Measurements from ENCODE around the gene ADCY3.
A peak's percentile ranks its signal among the peaks of the same experiment; 100 is the strongest.

Gene ADCY3

GRCh38 chr2:24824966-24825882 is 94.8 kb downstream of the ADCY3 start:
- peak; percentile 49 for TF ChIP-seq CTCF (IDR thresholded peaks at IDR 0.05; ENCODE audit: low read length, missing control alignments)
- peak; percentile 13 for DNase-seq (ENCODE audit: low read depth)
- H3K4me3 ChIP-seq (replicated peaks; ENCODE audit: low read depth, low read length) = no peak overlapping the region

GRCh38 chr2:24824071-24824588 is 95.9 kb downstream of the ADCY3 start:
- DNase-seq (ENCODE audit: low read depth) = no peak
- TF ChIP-seq CTCF (IDR thresholded peaks at IDR 0.05; ENCODE audit: low read length, missing control alignments) = no peak

GRCh38 chr2:24822049-24822706 is 97.9 kb downstream of the ADCY3 start:
- H3K4me3 ChIP-seq (replicated peaks; ENCODE audit: low read depth, low read length) = no peak overlapping the region
- no peak for TF ChIP-seq CTCF (IDR thresholded peaks at IDR 0.05; ENCODE audit: low read length, missing control alignments)
- DNase-seq (ENCODE audit: low read depth) = no peak

More at GRCh38 chr2:24824071-24824588, 95.9 kb downstream of the ADCY3 start:
- H3K4me3 ChIP-seq (replicated peaks; ENCODE audit: low read depth, low read length) = no peak overlapping the region

- no peak for TF ChIP-seq CTCF (IDR thresholded peaks at IDR 0.05; ENCODE audit: low read length, missing control alignments)
- no peak overlapping the region for H3K4me3 ChIP-seq (replicated peaks; ENCODE audit: low read depth, low read length)
- no peak for DNase-seq (ENCODE audit: low read depth)
Measured at GRCh38 chr2:24821433-24821891, 98.6 kb downstream of the ADCY3 start.

- H3K4me3 ChIP-seq (replicated peaks; ENCODE audit: low read depth, low read length) = no peak overlapping the region
- no peak for TF ChIP-seq CTCF (IDR thresholded peaks at IDR 0.05; ENCODE audit: low read length, missing control alignments)
- DNase-seq (ENCODE audit: low read depth) = no peak
Measured at GRCh38 chr2:24820598-24821432, 99.2 kb downstream of the ADCY3 start.

GRCh38 chr2:24820175-24820513 is 99.9 kb downstream of the ADCY3 start:
- TF ChIP-seq CTCF (IDR thresholded peaks at IDR 0.05; ENCODE audit: low read length, missing control alignments) = no peak
- no peak for DNase-seq (ENCODE audit: low read depth)
- H3K4me3 ChIP-seq (replicated peaks; ENCODE audit: low read depth, low read length) = no peak overlapping the region

Data from fibroblast of pulmonary artery (primary cell).